ENCODE data around the gene DCXR.
A peak's percentile ranks its signal among the peaks of the same experiment; 100 is the strongest.

Gene DCXR

GRCh38 chr17:82055023-82055964 lies 17.8 kb upstream of the DCXR start:
- DNase-seq (ENCODE audit: low spot score) = no peak

- no peak for DNase-seq (ENCODE audit: low spot score)
Measured at GRCh38 chr17:82054351-82055022, 17.0 kb upstream of the DCXR start.

DNA sequence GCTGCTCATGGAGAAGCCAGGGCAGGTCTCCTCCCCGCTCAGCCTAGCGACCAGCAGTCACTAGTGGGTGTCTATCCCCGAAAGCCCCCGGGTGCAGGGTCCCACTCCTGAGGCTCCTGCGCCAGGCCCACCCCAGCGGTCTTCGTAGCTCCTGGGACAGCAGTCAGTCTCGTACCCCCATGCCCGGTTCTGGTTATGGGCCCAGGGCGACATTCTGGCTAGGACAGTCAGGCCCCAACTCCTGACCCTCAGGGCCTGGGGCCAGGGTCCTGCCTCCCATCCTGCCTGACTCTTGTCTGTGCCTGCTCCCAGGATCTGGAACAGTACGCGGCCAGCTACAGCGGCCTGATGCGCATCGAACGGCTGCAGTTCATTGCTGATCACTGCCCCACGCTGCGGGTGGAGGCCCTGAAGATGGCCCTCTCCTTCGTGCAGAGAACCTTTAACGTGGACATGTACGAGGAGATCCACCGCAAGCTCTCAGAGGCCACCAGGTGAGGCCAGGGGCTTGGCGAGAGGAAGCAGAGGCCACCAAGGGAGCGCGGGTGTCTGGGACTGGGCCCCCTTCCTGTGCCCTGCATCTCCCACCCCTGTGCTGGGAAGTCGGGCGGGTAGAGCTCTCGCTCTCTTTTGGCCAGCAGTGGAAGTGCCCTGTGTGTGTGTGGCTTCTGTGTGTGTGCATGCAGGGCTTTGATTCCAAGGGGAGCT lies 16.2 kb upstream of the DCXR start:
- DNase-seq (ENCODE audit: low spot score) = no peak

GRCh38 chr17:82053130-82053529 lies 15.6 kb upstream of the DCXR start:
- DNase-seq (ENCODE audit: low spot score) = no peak

GRCh38 chr17:82052638-82053059 lies 15.2 kb upstream of the DCXR start:
- DNase-seq (ENCODE audit: low spot score) = no peak

GRCh38 chr17:82051776-82052637 lies 14.5 kb upstream of the DCXR start, which contains the start of the genes GPS1 and RFNG:
GPS1 (plus strand) TSS chr17:82051898; CDS start chr17:82051932, 34 bp downstream.
RFNG (minus strand) TSS chr17:82051811; CDS start chr17:82051766, 45 bp downstream.
- DNase-seq (ENCODE audit: low spot score) = peak; percentile 88

DNA sequence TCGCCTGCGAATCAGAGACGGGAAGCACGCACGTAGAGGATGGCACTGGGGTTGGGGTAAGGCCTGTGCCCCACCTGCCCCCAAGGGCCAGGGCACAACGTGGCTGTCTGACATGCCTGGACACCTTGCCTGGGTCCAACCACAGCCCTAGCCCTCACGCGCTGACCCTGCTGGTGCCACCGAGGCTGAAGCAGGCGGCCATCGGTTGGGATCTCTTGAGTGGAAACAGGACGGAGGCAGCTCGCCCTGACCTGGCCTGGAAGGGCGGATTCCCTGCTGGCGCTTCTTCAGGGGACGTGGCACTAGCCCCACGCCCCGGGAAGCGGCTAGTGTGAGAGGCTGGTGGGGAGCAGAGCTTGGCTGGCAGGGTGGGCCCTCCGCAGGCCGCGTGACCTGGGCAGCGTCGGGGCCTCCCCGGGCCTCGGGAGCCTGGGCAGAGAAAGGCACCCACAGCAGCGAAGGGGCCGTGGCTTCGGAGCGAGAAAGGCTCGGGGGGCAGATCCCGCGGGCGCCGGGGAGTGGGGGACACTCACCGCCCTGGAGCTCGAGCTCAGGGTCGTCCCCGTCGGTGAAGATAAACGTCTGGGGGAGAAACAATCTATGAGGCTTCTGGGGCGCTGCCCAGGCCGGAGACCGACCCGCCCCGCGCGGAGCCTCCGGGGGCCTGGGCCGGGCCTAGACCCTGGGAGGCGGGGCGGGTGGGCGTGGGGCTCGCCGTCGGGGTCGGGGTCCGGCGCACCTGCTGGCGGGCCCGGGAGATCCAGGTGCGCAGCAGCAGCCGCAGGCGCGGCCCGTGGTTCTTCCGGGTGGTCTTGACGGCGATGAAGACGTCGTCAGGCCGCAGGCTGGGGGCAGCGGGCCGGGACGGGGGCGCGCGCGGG lies 13.5 kb upstream of the DCXR start:
- no peak for DNase-seq (ENCODE audit: low spot score)

GRCh38 chr17:82050152-82050760 lies 12.8 kb upstream of the DCXR start:
- no peak for DNase-seq (ENCODE audit: low spot score)

DNA sequence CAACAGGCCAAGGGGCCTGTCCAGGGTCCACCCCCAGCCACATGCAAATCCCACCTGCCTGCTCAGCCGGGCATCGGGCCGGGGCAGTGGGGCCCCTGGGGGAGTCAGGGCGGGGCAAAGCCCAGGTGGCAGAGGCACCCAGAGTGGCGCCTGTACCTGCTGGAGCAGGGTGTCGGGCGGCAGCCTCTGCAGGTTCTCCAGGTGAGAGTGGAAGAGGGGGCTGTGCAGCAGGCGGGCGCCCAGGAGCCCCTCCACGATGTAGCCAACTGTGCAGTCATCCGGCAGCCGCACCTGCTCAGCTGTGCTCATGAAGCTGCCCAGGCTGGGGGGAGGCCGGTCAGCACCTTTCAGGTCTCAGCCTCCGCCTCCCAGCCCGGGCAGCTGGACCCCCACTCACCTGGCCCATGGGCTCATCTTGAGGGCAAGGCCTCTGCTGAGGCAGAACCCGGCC lies 12.0 kb upstream of the DCXR start:
- no peak for DNase-seq (ENCODE audit: low spot score)

DNA sequence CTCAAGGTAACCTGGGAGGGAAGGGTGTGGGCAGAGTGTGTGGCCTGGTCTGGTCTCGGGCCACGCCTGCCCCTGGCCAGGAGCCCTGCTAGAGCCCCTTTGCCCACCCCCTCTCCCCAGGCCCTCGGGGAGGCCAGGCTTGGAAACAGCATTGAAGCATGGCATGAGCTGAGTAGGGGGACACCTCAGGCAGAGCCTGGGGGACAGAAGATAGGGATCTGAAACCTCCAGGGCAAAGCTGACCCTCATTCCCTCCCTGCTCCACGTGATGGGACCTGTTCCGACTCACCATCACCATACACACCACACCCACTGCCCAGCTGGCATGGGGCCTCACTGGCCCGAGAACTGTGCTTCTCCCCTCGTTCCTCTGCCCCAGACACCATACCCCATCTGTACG lies 11.6 kb upstream of the DCXR start:
- no peak for DNase-seq (ENCODE audit: low spot score)

- no peak for DNase-seq (ENCODE audit: low spot score)
Measured at GRCh38 chr17:82048571-82048971, 11.1 kb upstream of the DCXR start.

DNA sequence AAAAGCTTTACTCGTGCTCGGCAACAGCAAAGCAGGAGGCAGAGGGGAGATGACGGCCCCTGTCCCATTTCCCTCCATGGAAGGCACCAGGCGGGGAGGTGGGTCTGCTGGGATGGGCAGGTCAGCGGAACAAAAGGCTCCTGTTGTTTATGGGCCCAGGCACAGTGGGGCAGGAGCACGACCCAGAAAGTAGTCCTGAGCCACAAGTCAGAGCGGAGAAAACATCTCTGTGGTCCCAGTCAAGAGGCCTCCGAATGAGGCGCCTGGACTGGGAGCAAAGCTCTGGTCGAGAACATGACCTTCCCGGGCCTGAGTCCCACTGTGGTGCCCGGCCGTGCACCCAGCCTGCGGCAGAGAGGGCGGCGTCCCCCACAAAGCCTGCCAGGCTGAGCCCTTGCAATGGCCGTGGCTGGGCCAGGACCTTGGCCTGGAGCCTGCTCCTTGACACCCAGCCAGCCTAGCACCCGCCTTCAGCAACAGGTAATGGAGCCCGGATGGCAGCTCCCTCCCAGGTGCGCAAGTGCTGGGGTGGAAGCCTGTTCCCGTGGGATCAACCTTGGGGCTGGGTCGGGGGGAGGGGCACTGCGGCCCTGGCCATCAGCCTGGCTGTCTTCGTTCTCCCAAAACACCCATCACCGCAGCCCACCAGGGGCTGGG lies 10.5 kb upstream of the DCXR start:
- no peak for DNase-seq (ENCODE audit: low spot score)

- DNase-seq (ENCODE audit: low spot score) = no peak
Measured at GRCh38 chr17:82047379-82047778, 9.9 kb upstream of the DCXR start.

DNA sequence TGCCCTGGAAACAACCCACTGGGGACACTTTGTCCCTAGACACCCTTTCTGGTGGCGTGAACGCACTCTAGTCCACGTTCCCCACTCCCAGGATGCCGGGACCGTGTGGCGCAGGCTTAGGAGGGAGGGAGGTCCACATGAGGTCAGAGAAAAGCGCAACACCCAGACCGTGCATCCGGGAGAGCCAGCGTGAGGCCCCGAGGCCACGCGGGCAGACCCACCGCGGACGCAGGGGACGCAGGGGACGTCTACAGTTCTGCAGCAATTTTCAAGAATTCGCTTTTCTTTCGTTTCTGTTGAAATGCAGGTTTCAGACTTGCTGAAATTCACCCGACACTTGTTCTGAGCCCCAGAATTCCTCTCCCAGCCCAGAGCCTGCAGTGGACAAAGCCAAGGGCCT lies 9.4 kb upstream of the DCXR start:
- no peak for DNase-seq (ENCODE audit: low spot score)

- DNase-seq (ENCODE audit: low spot score) = no peak
Measured at GRCh38 chr17:82045936-82046484, 8.5 kb upstream of the DCXR start.

GRCh38 chr17:82043507-82043906 lies 6.0 kb upstream of the DCXR start:
- DNase-seq (ENCODE audit: low spot score) = no peak

- DNase-seq (ENCODE audit: low spot score) = no peak
Measured at GRCh38 chr17:82042649-82043048, 5.2 kb upstream of the DCXR start.

- no peak for DNase-seq (ENCODE audit: low spot score)
Measured at GRCh38 chr17:82041144-82041814, 3.8 kb upstream of the DCXR start.
